ENCODE data around the gene FXYD3. TPM values are rescaled to one million over a fixed set of nuclear protein-coding genes. Genes with fewer than 3 reads are reported as not detected.

FXYD3 gene
- total RNA-seq, 1 experiment from 2014 or later = 36.7 TPM

GRCh38 chr19:35087393-35087792 lies 28.2 kb upstream of the FXYD3 start:
- no peaks in the 10 kb centered on the region for H3K27me3 Mint-ChIP-seq (ENCODE audit: insufficient read depth, unreplicated experiment)
- intact Hi-C loops (cut with micrococcal nuclease; ENCODE audit: unreplicated experiment) = no loop called here
- no peaks in the 10 kb centered on the region for H3K9me3 Mint-ChIP-seq (ENCODE audit: unreplicated experiment)
- H3K36me3 Mint-ChIP-seq (ENCODE audit: insufficient read depth, unreplicated experiment) = no peaks in the 10 kb centered on the region
- CTCF ChIA-PET = interaction anchor here (0.6 kb wide), 2 partner anchors 55 to 67 kb away, joined by 3 to 4 read pairs; no protein-coding TSS in a partner anchor
- Histone ChIP-seq H3K27me3 (replicated peaks; ENCODE audit: control insufficient read depth, insufficient read depth, low read length) (no peaks in the 10 kb centered on the region), H3K4me1 (peaks cover 20% of the 10 kb centered on the region), H3K36me3 (ENCODE audit: control insufficient read depth, insufficient read depth, low read length) (no peaks in the 10 kb centered on the region), H3K9me3 (no peaks in the 10 kb centered on the region), H3K4me3 (ENCODE audit: low read depth, low read length) (no peak overlapping the region)
- no peak overlapping the region for H3K27ac Mint-ChIP-seq (ENCODE audit: unreplicated experiment)
- BruUV-seq (replicated peaks) = no TSS peak
- POLR2A ChIA-PET = no interaction called here
- no peak overlapping the region for H3K4me3 Mint-ChIP-seq (ENCODE audit: unreplicated experiment)
- H3K4me1 Mint-ChIP-seq (ENCODE audit: low read depth, unreplicated experiment) = peaks cover 14% of the 10 kb centered on the region
- DNase-seq = no peak
- no peak for TF ChIP-seq CTCF (IDR thresholded peaks at IDR 0.05; ENCODE audit: insufficient read depth in 1 of 2, low read depth in 1 of 2, low read length in 1 of 2, severe bottlenecking in 1 of 2, unreplicated experiment in 1 of 2)

GRCh38 chr19:35088131-35088913 lies 27.3 kb upstream of the FXYD3 start:
- Histone ChIP-seq H3K9me3 (no peaks in the 10 kb centered on the region), H3K27me3 (replicated peaks; ENCODE audit: control insufficient read depth, insufficient read depth, low read length) (no peaks in the 10 kb centered on the region), H3K4me1 (peaks cover 29% of the 10 kb centered on the region), H3K4me3 (ENCODE audit: low read depth, low read length) (no peak overlapping the region), H3K36me3 (ENCODE audit: control insufficient read depth, insufficient read depth, low read length) (no peaks in the 10 kb centered on the region)
- TF ChIP-seq CTCF (IDR thresholded peaks at IDR 0.05; ENCODE audit: insufficient read depth in 1 of 2, low read depth in 1 of 2, low read length in 1 of 2, severe bottlenecking in 1 of 2, unreplicated experiment in 1 of 2) = no peak
- no TSS peak for BruUV-seq (replicated peaks)
- Mint-ChIP-seq H3K36me3 (ENCODE audit: insufficient read depth, unreplicated experiment) (no peaks in the 10 kb centered on the region), H3K27ac (ENCODE audit: unreplicated experiment) (no peak overlapping the region), H3K4me1 (ENCODE audit: low read depth, unreplicated experiment) (peaks cover 14% of the 10 kb centered on the region), H3K27me3 (ENCODE audit: insufficient read depth, unreplicated experiment) (no peaks in the 10 kb centered on the region), H3K9me3 (ENCODE audit: unreplicated experiment) (no peaks in the 10 kb centered on the region), H3K4me3 (ENCODE audit: unreplicated experiment) (no peak overlapping the region)
- POLR2A ChIA-PET = no interaction called here
- CTCF ChIA-PET = no interaction called here
- no peak for DNase-seq
- intact Hi-C loops (cut with micrococcal nuclease; ENCODE audit: unreplicated experiment) = loop anchor here (2.0 kb wide), 1 partner anchor 22 kb away; no protein-coding TSS in a partner anchor

- ChIA-PET POLR2A (no interaction called here), CTCF (interaction anchor here (0.6 kb wide), 1 partner anchor 23 kb away, joined by 3 read pairs; no protein-coding TSS in a partner anchor)
- no peak for DNase-seq
- no peak for TF ChIP-seq CTCF (IDR thresholded peaks at IDR 0.05; ENCODE audit: insufficient read depth in 1 of 2, low read depth in 1 of 2, low read length in 1 of 2, severe bottlenecking in 1 of 2, unreplicated experiment in 1 of 2)
- H3K4me3 Mint-ChIP-seq (ENCODE audit: unreplicated experiment) = no peak overlapping the region
- peaks cover 19% of the 10 kb centered on the region for H3K4me1 Mint-ChIP-seq (ENCODE audit: low read depth, unreplicated experiment)
- H3K36me3 Mint-ChIP-seq (ENCODE audit: insufficient read depth, unreplicated experiment) = no peaks in the 10 kb centered on the region
- no peaks in the 10 kb centered on the region for H3K27me3 ChIP-seq (replicated peaks; ENCODE audit: control insufficient read depth, insufficient read depth, low read length)
- no peaks in the 10 kb centered on the region for H3K27me3 Mint-ChIP-seq (ENCODE audit: insufficient read depth, unreplicated experiment)
- intact Hi-C loops (cut with micrococcal nuclease; ENCODE audit: unreplicated experiment) = loop anchor here (2.0 kb wide), 1 partner anchor 23 kb away; no protein-coding TSS in a partner anchor
- no peaks in the 10 kb centered on the region for H3K9me3 Mint-ChIP-seq (ENCODE audit: unreplicated experiment)
- H3K27ac Mint-ChIP-seq (ENCODE audit: unreplicated experiment) = no peak overlapping the region
- H3K4me3 ChIP-seq (ENCODE audit: low read depth, low read length) = no peak overlapping the region
- H3K4me1 ChIP-seq = peaks cover 35% of the 10 kb centered on the region
- no peaks in the 10 kb centered on the region for H3K36me3 ChIP-seq (ENCODE audit: control insufficient read depth, insufficient read depth, low read length)
- no peaks in the 10 kb centered on the region for H3K9me3 ChIP-seq
- BruUV-seq (replicated peaks) = no TSS peak
These were observed 26.1 kb upstream of the FXYD3 start for GRCh38 chr19:35089554-35089953.
